ENCODE measurements around the gene CXCL16. TPM values are rescaled to one million over a fixed set of nuclear protein-coding genes. Genes with fewer than 3 reads are reported as not detected.
"Not testable (repeated sequence)": the region's sequence is repeated elsewhere in the genome, so short reads cannot be mapped to it uniquely, and the experiment has no call there.

CXCL16 gene
- total RNA-seq, 2 donors from 2014 or later, result 4.9 to 6.1 TPM

GRCh38 chr17:4690745-4691144 lies 49.0 kb downstream of the CXCL16 start:
- DNase-seq (ENCODE audit: low spot score in 2 of 2) (no peak), ATAC-seq (peak in 1 of 2 donors; percentile 50)
- Mint-ChIP-seq H3K9me3 (no peaks in the 10 kb centered on the region), H3K36me3 (peaks cover 10 to 51% of the 10 kb centered on the region in 2 donors), H3K27ac (peak overlapping the region; percentile 7 to 45)

GRCh38 chr17:4689872-4690271 lies 49.9 kb downstream of the CXCL16 start:
- peaks cover 10 to 51% of the 10 kb centered on the region in 2 donors for H3K36me3 Mint-ChIP-seq
- DNase-seq (ENCODE audit: low spot score in 2 of 2); H3K9me3 Mint-ChIP-seq; ATAC-seq: not testable (repeated sequence)
- peak overlapping the region; percentile 75 to 79 for H3K27ac Mint-ChIP-seq

- DNase-seq (ENCODE audit: low spot score in 2 of 2); H3K9me3 Mint-ChIP-seq; H3K27ac Mint-ChIP-seq; ATAC-seq: not testable (repeated sequence)
- H3K36me3 Mint-ChIP-seq, result peaks cover 5 to 38% of the 10 kb centered on the region in 2 donors
These were observed 56.0 kb downstream of the CXCL16 start for GRCh38 chr17:4683739-4684138.

Other genes with a start within 250 kb of the CXCL16 start
- gene SPNS2, start 241.0 kb downstream of the CXCL16 start, total RNA-seq, result under 1 TPM; 0.16 to 0.64 TPM
- 10 to 100 TPM; 62.3 to 71.3 TPM for gene MYBBP1A, start 184.5 kb downstream of the CXCL16 start, total RNA-seq
- not detected for gene GGT6, start 179.4 kb downstream of the CXCL16 start, total RNA-seq
- not detected for gene SMTNL2, start 155.4 kb downstream of the CXCL16 start, total RNA-seq
- gene ALOX15, start 98.2 kb downstream of the CXCL16 start, total RNA-seq, result under 1 TPM in 1 of 2 donors, not detected in 1; 0.14 TPM
- 100 to 1,000 TPM in 1 of 2 donors, 10 to 100 TPM in 1; 99.1 to 126 TPM for gene PELP1, start 35.8 kb downstream of the CXCL16 start, total RNA-seq
- 100 to 1,000 TPM; 209 to 271 TPM for gene ARRB2, start 29.3 kb downstream of the CXCL16 start, total RNA-seq
- gene MED11, start 8.5 kb downstream of the CXCL16 start, total RNA-seq, result 10 to 100 TPM; 22.8 to 24.5 TPM
- gene ZMYND15, start 95 bp downstream of the CXCL16 start, total RNA-seq, result under 1 TPM; 0.29 to 0.36 TPM
- not detected for gene TM4SF5, start 32.0 kb upstream of the CXCL16 start, total RNA-seq
- gene VMO1, start 46.4 kb upstream of the CXCL16 start, total RNA-seq, result under 1 TPM in 1 of 2 donors, not detected in 1; 0.50 TPM
- not detected for gene GLTPD2, start 49.0 kb upstream of the CXCL16 start, total RNA-seq
- 100 to 1,000 TPM; 133 to 135 TPM for gene PSMB6, start 56.2 kb upstream of the CXCL16 start, total RNA-seq
- 10 to 100 TPM; 23.6 to 31.4 TPM for gene PLD2, start 67.2 kb upstream of the CXCL16 start, total RNA-seq
- 10 to 100 TPM; 83.0 to 84.9 TPM for gene MINK1, start 93.4 kb upstream of the CXCL16 start, total RNA-seq
- 1 to 10 TPM in 1 of 2 donors, under 1 TPM in 1; 0.59 to 2.9 TPM for gene C17orf107, start 159.6 kb upstream of the CXCL16 start, total RNA-seq
- under 1 TPM in 1 of 2 donors, not detected in 1; 0.27 TPM for gene CHRNE, start 163.2 kb upstream of the CXCL16 start, total RNA-seq
- gene GP1BA, start 192.3 kb upstream of the CXCL16 start, total RNA-seq, result not detected
- 10 to 100 TPM; 69.4 to 89.1 TPM for gene SLC25A11, start 200.1 kb upstream of the CXCL16 start, total RNA-seq
- 100 to 1,000 TPM; 188 to 241 TPM for gene RNF167, start 200.3 kb upstream of the CXCL16 start, total RNA-seq
- 1,000 to 10,000 TPM; 1,929 to 1,966 TPM for gene PFN1, start 208.6 kb upstream of the CXCL16 start, total RNA-seq
- gene ENO3, start 211.2 kb upstream of the CXCL16 start, total RNA-seq, result 10 to 100 TPM; 32.1 to 47.9 TPM
- 10 to 100 TPM; 70.3 to 94.6 TPM for gene SPAG7, start 227.9 kb upstream of the CXCL16 start, total RNA-seq
- 10 to 100 TPM; 66.2 to 82.3 TPM for gene CAMTA2, start 247.7 kb upstream of the CXCL16 start, total RNA-seq

All from activated naive CD4-positive, alpha-beta T cell treated with anti-CD3 and anti-CD28 coated beads, Interleukin-2, amount 50 U/mL, for 72 hours (primary cell).